MM.1S (cell line): ENCODE measurements around the gene ITGA11.

Source experiments
- DNase-seq: peaks from one replicate; pipeline ENCODE4 v3.0.0-alpha.2; 2015
- H2AFZ ChIP-seq: fragments of 300-600 bp; sonication (generic); 2 replicates; pipeline ENCODE4 v1.6.0; 2016; ENCODE audit warnings: antibody characterized with exemption, low read length
- H3F3A ChIP-seq: fragments of 300-600 bp; sonication (generic); 2 replicates; pipeline ENCODE4 v1.6.1; 2016; ENCODE audit warnings: mild to moderate bottlenecking, antibody characterized with exemption, low read length, moderate library complexity, mixed read lengths; ENCODE audit not compliant: insufficient read depth
- H3K27ac ChIP-seq: fragments of 300-600 bp; sonication (generic); 2 replicates; pipeline ENCODE4 v1.5.1; 2016; ENCODE audit warnings: mild to moderate bottlenecking, low read length
- H3K27me3 ChIP-seq: fragments of 300-600 bp; sonication (generic); replicated peaks from 2 replicates; pipeline ENCODE4 v1.6.0; 2016; ENCODE audit warnings: low read length; ENCODE audit not compliant: insufficient read depth
- H3K36me3 ChIP-seq: fragments of 300-600 bp; sonication (generic); replicated peaks from 2 replicates; pipeline ENCODE4 v1.6.1; 2016; ENCODE audit warnings: mild to moderate bottlenecking, low read length, mixed read lengths; ENCODE audit not compliant: insufficient read depth
- H3K4me1 ChIP-seq: fragments of 300-600 bp; sonication (generic); 2 replicates; pipeline ENCODE4 v1.6.1; 2016; ENCODE audit warnings: low read length, mixed read lengths
- H3K4me2 ChIP-seq: fragments of 300-600 bp; sonication (generic); 2 replicates; pipeline ENCODE4 v1.6.0; 2016; ENCODE audit warnings: low read depth, low read length
- H3K4me3 ChIP-seq: fragments of 300-600 bp; sonication (generic); 2 replicates; pipeline ENCODE4 v1.5.1; 2016; ENCODE audit warnings: low read length, mixed read lengths
- H3K79me2 ChIP-seq: fragments of 300-600 bp; sonication (generic); 2 replicates; pipeline ENCODE4 v1.6.1; 2016; ENCODE audit warnings: mixed run types, low read length, mixed read lengths
- H3K9ac ChIP-seq: fragments of 300-600 bp; sonication (generic); 2 replicates; pipeline ENCODE4 v1.6.1; 2016; ENCODE audit warnings: low read length, mixed read lengths
- H3K9me2 ChIP-seq: fragments of 300-600 bp; sonication (generic); replicated peaks from 2 replicates; pipeline ENCODE4 v1.6.1; 2016; ENCODE audit warnings: mild to moderate bottlenecking, low read length, mixed read lengths; ENCODE audit not compliant: insufficient read depth
- H3K9me3 ChIP-seq: fragments of 300-600 bp; sonication (generic); replicated peaks from 2 replicates; pipeline ENCODE4 v1.6.1; 2016; ENCODE audit warnings: mild to moderate bottlenecking, low read length, mixed read lengths; ENCODE audit not compliant: insufficient read depth
- H4K20me1 ChIP-seq: fragments of 300-600 bp; sonication (generic); 2 replicates; pipeline ENCODE4 v1.6.1; 2016; ENCODE audit warnings: mild to moderate bottlenecking, low read length, moderate library complexity, mixed read lengths; ENCODE audit not compliant: insufficient read depth
- EZH2 ChIP-seq: fragments of 300-600 bp; sonication (generic); optimal IDR thresholded peaks from 2 replicates; pipeline ENCODE3; 2017; ENCODE audit warnings: low read depth, mild to moderate bottlenecking, antibody characterized with exemption, low read length, mixed read lengths
- EZH2phosphoT487 ChIP-seq: fragments of 300-600 bp; sonication (generic); IDR thresholded peaks from 2 replicates; pipeline ENCODE4 v1.6.1; 2018; ENCODE audit warnings: antibody characterized with exemption, low read length
- TF ChIP-seq, protein P1 (sequence below): fragments of 300-600 bp; sonication (generic); IDR thresholded peaks from 2 replicates; pipeline ENCODE4 v1.5.1; 2016; ENCODE audit warnings: antibody characterized with exemption, low read length, mixed read lengths

The ITGA11 gene

DNA sequence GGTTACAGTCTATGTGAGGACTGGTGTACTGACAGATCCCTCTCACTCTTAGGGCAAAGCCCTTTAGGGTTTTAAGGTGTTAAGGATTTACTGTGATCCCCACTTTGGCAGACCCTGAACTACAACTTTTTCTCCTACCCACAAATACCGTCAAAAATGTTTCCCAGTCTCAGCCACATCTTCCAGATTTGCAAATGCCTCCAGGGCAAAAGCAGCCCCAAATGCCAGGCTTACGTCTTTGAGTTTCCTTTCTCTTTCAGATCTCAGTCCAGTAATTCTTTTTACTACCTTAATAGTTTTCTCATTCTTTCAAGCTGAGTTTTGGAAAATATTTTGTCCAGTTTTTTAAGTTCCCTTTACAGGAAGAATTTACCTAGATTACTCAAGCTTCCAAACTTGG, 13.4 kb upstream of the ITGA11 start:
- H2AFZ ChIP-seq, result no peak overlapping the region
- no peak overlapping the region for H3K27ac ChIP-seq
- no peaks in the 10 kb centered on the region for H3K79me2 ChIP-seq
- H3K9me2 ChIP-seq, result no peaks in the 10 kb centered on the region
- H3K4me3 ChIP-seq, result no peak overlapping the region
- H3K36me3 ChIP-seq, result no peaks in the 10 kb centered on the region
- no peaks in the 10 kb centered on the region for H4K20me1 ChIP-seq
- no peaks in the 10 kb centered on the region for H3K4me1 ChIP-seq
- no peak for DNase-seq
- H3K27me3 ChIP-seq, result no peaks in the 10 kb centered on the region
- H3K9ac ChIP-seq, result no peak overlapping the region
- TF ChIP-seq EZH2phosphoT487 (no peak), EZH2 (no peak)
- TF ChIP-seq, protein P1, sequence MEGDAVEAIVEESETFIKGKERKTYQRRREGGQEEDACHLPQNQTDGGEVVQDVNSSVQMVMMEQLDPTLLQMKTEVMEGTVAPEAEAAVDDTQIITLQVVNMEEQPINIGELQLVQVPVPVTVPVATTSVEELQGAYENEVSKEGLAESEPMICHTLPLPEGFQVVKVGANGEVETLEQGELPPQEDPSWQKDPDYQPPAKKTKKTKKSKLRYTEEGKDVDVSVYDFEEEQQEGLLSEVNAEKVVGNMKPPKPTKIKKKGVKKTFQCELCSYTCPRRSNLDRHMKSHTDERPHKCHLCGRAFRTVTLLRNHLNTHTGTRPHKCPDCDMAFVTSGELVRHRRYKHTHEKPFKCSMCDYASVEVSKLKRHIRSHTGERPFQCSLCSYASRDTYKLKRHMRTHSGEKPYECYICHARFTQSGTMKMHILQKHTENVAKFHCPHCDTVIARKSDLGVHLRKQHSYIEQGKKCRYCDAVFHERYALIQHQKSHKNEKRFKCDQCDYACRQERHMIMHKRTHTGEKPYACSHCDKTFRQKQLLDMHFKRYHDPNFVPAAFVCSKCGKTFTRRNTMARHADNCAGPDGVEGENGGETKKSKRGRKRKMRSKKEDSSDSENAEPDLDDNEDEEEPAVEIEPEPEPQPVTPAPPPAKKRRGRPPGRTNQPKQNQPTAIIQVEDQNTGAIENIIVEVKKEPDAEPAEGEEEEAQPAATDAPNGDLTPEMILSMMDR, result no peak
- H3K9me3 ChIP-seq, result no peaks in the 10 kb centered on the region
- H3F3A ChIP-seq, result no peaks in the 10 kb centered on the region
- no peak overlapping the region for H3K4me2 ChIP-seq

DNA sequence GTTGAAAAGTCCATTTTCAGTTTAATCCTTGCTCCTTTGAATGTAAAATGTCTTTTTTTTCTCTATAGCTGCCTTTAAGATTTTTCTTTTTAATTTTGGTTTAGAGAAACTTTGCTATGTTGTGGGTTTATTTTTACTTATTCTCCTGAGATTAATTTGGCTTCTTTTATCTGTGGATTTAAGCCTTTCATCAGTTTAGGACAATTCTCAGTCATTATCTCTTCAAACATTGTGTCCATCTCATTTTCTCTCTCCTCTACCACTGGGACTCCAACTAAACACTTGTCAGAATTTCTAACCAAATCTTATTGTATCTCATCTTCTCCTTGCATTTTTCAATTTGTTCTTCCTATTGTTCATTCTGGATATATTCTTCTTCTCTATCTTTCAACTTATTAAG, 12.4 kb upstream of the ITGA11 start:
- DNase-seq, result no peak
- H3K4me1 ChIP-seq, result no peaks in the 10 kb centered on the region
- H3K9me2 ChIP-seq, result no peaks in the 10 kb centered on the region
- H3F3A ChIP-seq, result no peaks in the 10 kb centered on the region
- no peaks in the 10 kb centered on the region for H3K79me2 ChIP-seq
- no peak overlapping the region for H2AFZ ChIP-seq
- TF ChIP-seq EZH2 (no peak), EZH2phosphoT487 (no peak)
- TF ChIP-seq, protein P1, result no peak
- H3K27me3 ChIP-seq, result no peaks in the 10 kb centered on the region
- no peak overlapping the region for H3K9ac ChIP-seq
- H3K4me2 ChIP-seq, result no peak overlapping the region
- H3K27ac ChIP-seq, result no peak overlapping the region
- H3K9me3 ChIP-seq, result no peaks in the 10 kb centered on the region
- no peaks in the 10 kb centered on the region for H4K20me1 ChIP-seq
- no peaks in the 10 kb centered on the region for H3K36me3 ChIP-seq
- H3K4me3 ChIP-seq, result no peak overlapping the region

DNA sequence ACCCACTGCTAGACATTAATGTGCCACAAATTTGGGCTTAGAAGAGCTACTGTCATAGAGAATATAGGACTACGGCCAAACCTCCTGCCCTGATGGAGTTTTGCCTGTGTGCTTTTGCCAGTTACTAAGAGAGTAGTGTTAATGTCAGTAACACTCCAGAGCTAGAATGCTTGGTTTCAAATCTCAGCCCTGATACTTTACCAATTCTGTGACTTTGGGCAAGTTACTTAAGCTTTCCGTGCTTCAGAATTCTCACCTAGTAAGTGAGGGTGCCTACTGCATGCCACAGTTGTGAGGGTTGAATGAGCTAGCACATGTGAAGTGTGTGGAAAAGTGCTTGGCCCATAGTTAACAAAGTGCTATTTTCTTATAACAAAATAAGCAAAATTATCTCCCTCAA, 10.9 kb upstream of the ITGA11 start:
- H3K4me3 ChIP-seq, result no peak overlapping the region
- no peak for DNase-seq
- no peaks in the 10 kb centered on the region for H3K27me3 ChIP-seq
- TF ChIP-seq EZH2phosphoT487 (no peak), EZH2 (no peak)
- TF ChIP-seq, protein P1, result no peak
- H3K9ac ChIP-seq, result no peak overlapping the region
- no peaks in the 10 kb centered on the region for H3F3A ChIP-seq
- H3K79me2 ChIP-seq, result no peaks in the 10 kb centered on the region
- no peaks in the 10 kb centered on the region for H4K20me1 ChIP-seq
- no peaks in the 10 kb centered on the region for H3K4me1 ChIP-seq
- no peak overlapping the region for H2AFZ ChIP-seq
- no peaks in the 10 kb centered on the region for H3K9me3 ChIP-seq
- H3K4me2 ChIP-seq, result no peak overlapping the region
- H3K27ac ChIP-seq, result no peak overlapping the region
- H3K36me3 ChIP-seq, result no peaks in the 10 kb centered on the region
- H3K9me2 ChIP-seq, result no peaks in the 10 kb centered on the region

DNA sequence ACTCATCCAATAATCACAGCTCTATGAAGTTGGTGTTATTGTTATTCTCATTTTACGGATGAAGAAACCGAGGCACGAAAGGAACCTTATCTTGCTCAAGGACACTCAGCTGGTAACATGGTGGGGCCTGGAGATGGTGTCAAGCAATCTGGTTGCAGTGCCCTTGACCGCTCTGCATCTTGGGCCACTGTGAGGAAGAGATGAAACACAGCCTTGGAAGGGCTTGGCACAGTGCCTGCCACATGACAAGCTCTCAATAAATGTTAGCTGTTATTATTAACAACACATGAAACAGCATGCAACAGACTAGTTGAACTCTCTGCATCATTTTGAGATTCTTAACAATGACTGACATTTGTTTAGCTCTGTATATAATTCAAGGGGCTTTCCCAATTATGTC, 10.1 kb upstream of the ITGA11 start:
- H3K4me3 ChIP-seq, result no peak overlapping the region
- H3K27ac ChIP-seq, result no peak overlapping the region
- H3K9me2 ChIP-seq, result no peaks in the 10 kb centered on the region
- no peaks in the 10 kb centered on the region for H3K36me3 ChIP-seq
- no peak overlapping the region for H3K4me2 ChIP-seq
- no peaks in the 10 kb centered on the region for H3F3A ChIP-seq
- no peaks in the 10 kb centered on the region for H3K27me3 ChIP-seq
- H3K9me3 ChIP-seq, result no peaks in the 10 kb centered on the region
- no peaks in the 10 kb centered on the region for H3K79me2 ChIP-seq
- TF ChIP-seq, protein P1, result no peak
- no peak for TF ChIP-seq EZH2
- no peak for TF ChIP-seq EZH2phosphoT487
- no peak overlapping the region for H2AFZ ChIP-seq
- H3K4me1 ChIP-seq, result no peaks in the 10 kb centered on the region
- no peak for DNase-seq
- no peaks in the 10 kb centered on the region for H4K20me1 ChIP-seq
- H3K9ac ChIP-seq, result no peak overlapping the region
